ENCODE data around the gene KCNJ14. TPM values are rescaled to one million over a fixed set of nuclear protein-coding genes. Genes with fewer than 3 reads are reported as not detected.

KCNJ14 gene
- total RNA-seq, 3 donors from 2014 or later: 0.80 to 1.6 (median 1.0) TPM

- no peaks in the 10 kb centered on the region for H3K9me3 ChIP-seq
- no peak for TF ChIP-seq POLR2A (IDR thresholded peaks at IDR 0.05)
- TF ChIP-seq CTCF (IDR thresholded peaks at IDR 0.05): no peak
- TF ChIP-seq POLR2AphosphoS5 (IDR thresholded peaks at IDR 0.05): no peak
- H3K4me3 ChIP-seq: peak overlapping the region in 1 of 3 donors; percentile 84
- H3K36me3 ChIP-seq: no peaks in the 10 kb centered on the region
- intact Hi-C loops (cut with DNase I; ENCODE audit: low total_unique reads): no loop called here
- H3K27me3 ChIP-seq: no peaks in the 10 kb centered on the region
- no peak for DNase-seq (ENCODE audit: low spot score in 2 of 2)
- H3K4me1 ChIP-seq: peaks cover 4 to 31% of the 10 kb centered on the region in 2 donors
- peak overlapping the region in 1 of 2 donors; percentile 98 for H3K27ac ChIP-seq
These were observed 15.5 kb downstream of the KCNJ14 start for GRCh38 chr19:48470856-48471255.

DNA sequence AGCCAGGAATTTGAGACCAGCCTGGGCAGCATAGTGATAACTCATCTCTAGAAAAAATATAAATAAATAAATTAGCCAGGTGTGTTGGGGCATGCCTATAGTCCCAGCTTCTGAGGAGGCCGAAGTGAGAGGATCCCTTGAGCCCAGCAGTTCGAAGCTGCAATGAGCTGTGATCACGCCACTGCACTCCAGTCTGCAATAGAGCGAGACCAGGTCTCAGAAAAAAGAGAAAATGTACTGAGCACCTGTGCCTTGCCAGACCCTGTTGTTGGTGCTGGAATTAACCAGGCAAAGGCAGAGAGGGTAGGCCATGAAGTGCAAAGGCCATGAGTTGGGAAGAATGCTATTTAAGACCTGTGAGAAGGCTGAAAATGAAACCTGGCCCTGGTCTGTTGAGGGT lies 16.5 kb downstream of the KCNJ14 start:
- no peaks in the 10 kb centered on the region for H3K36me3 ChIP-seq
- TF ChIP-seq POLR2AphosphoS5 (IDR thresholded peaks at IDR 0.05) (no peak), CTCF (IDR thresholded peaks at IDR 0.05) (no peak), POLR2A (IDR thresholded peaks at IDR 0.05) (no peak)
- H3K4me3 ChIP-seq: no peak overlapping the region
- DNase-seq (ENCODE audit: low spot score in 2 of 2): no peak
- peak overlapping the region; percentile 22 to 68 for H3K27ac ChIP-seq
- H3K4me1 ChIP-seq: peaks cover 4 to 31% of the 10 kb centered on the region in 2 donors
- H3K27me3 ChIP-seq: no peaks in the 10 kb centered on the region
- H3K9me3 ChIP-seq: no peaks in the 10 kb centered on the region
- intact Hi-C loops (cut with DNase I; ENCODE audit: low total_unique reads): no loop called here

- peak overlapping the region; percentile 64 to 68 for H3K27ac ChIP-seq
- TF ChIP-seq POLR2AphosphoS5 (IDR thresholded peaks at IDR 0.05): no peak
- TF ChIP-seq POLR2A (IDR thresholded peaks at IDR 0.05): no peak
- no peak for TF ChIP-seq CTCF (IDR thresholded peaks at IDR 0.05)
- peaks cover 4 to 31% of the 10 kb centered on the region in 2 donors for H3K4me1 ChIP-seq
- H3K27me3 ChIP-seq: no peaks in the 10 kb centered on the region
- no peaks in the 10 kb centered on the region for H3K36me3 ChIP-seq
- H3K9me3 ChIP-seq: no peaks in the 10 kb centered on the region
- intact Hi-C loops (cut with DNase I; ENCODE audit: low total_unique reads): no loop called here
- H3K4me3 ChIP-seq: no peak overlapping the region
- DNase-seq (ENCODE audit: low spot score in 2 of 2): peak in 1 of 2 donors; percentile 82
These were observed 18.0 kb downstream of the KCNJ14 start for GRCh38 chr19:48473161-48473966.

DNA sequence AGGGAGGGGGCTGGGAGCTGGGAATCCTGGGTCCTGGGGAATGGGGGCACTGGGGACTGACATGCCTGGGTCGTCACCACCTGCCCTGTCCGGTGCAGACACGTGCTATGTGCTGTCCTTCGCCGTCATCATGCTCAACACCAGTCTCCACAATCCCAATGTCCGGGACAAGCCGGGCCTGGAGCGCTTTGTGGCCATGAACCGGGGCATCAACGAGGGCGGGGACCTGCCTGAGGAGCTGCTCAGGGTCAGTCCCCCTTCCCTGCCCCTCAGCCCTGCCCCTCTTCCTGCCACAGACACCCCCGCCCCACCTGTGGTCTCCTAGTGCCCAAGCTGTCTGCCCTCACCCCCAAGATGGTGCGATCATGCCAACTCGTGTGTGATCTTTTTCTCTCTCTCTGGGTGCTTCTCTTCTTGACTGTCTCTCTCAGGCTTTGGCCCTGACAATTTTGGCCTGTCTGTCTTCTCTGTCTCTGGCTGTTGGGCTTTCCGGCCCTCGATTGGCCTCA lies 18.8 kb downstream of the KCNJ14 start:
- Histone ChIP-seq H3K36me3 (no peaks in the 10 kb centered on the region), H3K9me3 (no peaks in the 10 kb centered on the region), H3K4me3 (no peak overlapping the region), H3K27me3 (no peaks in the 10 kb centered on the region), H3K27ac (peak overlapping the region; percentile 64 to 68), H3K4me1 (peaks cover 4 to 31% of the 10 kb centered on the region in 2 donors)
- no peak for DNase-seq (ENCODE audit: low spot score in 2 of 2)
- TF ChIP-seq POLR2AphosphoS5 (IDR thresholded peaks at IDR 0.05) (no peak), POLR2A (IDR thresholded peaks at IDR 0.05) (no peak), CTCF (IDR thresholded peaks at IDR 0.05) (no peak)
- intact Hi-C loops (cut with DNase I; ENCODE audit: low total_unique reads): no loop called here

GRCh38 chr19:48475369-48476068 lies 20.1 kb downstream of the KCNJ14 start:
- DNase-seq (ENCODE audit: low spot score in 2 of 2): no peak
- Histone ChIP-seq H3K27me3 (no peaks in the 10 kb centered on the region), H3K27ac (peak overlapping the region in 1 of 2 donors; percentile 68), H3K36me3 (no peaks in the 10 kb centered on the region), H3K4me3 (no peak overlapping the region), H3K9me3 (no peaks in the 10 kb centered on the region), H3K4me1 (peaks cover 0 to 25% of the 10 kb centered on the region in 2 donors)
- TF ChIP-seq POLR2A (IDR thresholded peaks at IDR 0.05) (no peak), CTCF (IDR thresholded peaks at IDR 0.05) (no peak), POLR2AphosphoS5 (IDR thresholded peaks at IDR 0.05) (no peak)
- intact Hi-C loops (cut with DNase I; ENCODE audit: low total_unique reads): no loop called here
